ENCODE measurements around the gene PITX3.
A peak's percentile ranks its signal among the peaks of the same experiment; 100 is the strongest.

The PITX3 gene

DNA sequence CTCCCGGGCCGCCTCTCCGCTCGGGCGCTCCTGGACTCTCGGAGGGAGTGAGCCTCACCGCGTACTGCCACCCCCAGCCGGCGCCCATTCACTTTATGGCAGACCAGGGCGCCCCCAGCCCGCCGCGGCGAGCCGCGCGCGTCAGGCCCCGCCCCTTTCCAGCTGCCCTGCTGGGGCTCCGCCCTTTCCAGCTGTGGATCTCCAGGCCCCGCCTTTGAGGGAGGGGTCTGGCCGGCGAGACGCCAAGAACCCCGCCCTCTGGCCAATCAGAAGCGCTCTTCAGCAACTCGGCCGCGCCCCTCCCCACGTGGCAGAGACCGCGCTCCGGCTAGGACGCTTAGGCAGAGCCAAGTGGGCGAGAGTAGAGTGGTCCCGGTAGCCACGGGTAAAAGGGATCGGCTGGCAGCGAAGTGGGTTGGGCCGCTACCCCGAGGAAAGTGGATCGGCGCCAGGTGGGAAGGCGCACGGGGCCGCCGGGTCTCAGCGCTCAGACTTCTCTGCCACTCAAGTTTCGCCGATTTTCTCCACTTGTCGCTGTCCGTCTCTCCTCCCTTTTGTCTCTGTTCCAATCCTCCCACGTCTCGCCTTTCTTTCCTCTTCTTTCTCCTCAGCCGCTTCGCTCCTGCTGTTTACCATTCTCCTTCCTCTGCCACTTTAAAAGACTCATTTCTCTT is at the start of gene PITX3:
TSS of gene PITX3 (minus strand) at position 69 of the 674 bp plus-strand sequence. CDS start 9,432 bp downstream, outside the sequence.
- DNase-seq (ENCODE audit: low read depth): peak; percentile 81

DNA sequence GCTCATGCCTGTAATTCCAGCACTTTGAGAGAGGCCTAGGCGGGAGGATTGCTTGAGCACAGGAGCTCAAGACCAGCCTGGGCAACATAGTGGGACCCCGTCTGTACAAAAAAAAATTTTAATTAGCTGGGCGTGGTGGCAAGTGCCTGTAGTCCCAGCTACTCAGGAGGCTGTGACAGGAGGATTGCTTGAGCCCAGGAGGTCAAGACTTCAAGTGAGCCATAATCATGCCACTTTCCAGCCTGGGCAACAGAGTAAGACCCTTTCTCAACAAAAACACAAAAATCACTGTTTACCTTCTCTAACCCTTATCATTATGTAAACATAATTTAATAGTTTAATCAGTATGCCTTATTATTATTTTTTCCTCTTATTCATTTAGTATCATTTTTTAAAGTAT is 48.5 kb upstream of the PITX3 start:
- DNase-seq (ENCODE audit: low read depth): no peak

DNA sequence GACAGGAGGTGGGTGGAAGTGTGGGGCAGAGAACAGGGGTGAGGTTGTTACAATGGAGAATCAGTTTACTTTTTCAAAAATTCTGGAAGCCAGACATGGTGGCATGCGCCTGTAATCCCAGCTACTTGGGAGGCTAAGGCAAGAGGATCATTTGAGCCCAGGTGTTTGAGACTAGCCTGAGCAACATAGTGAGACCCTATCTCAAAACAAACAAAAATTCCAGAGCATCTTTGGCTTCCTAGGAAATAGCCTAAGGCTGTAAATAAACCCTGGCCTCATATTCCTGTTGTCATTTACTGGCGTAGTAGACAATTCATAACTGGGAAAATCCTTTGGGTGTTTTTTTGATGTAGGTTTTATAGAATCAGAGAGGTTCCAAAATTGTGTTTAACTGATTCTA is 48.0 kb upstream of the PITX3 start:
- DNase-seq (ENCODE audit: low read depth): no peak

DNA sequence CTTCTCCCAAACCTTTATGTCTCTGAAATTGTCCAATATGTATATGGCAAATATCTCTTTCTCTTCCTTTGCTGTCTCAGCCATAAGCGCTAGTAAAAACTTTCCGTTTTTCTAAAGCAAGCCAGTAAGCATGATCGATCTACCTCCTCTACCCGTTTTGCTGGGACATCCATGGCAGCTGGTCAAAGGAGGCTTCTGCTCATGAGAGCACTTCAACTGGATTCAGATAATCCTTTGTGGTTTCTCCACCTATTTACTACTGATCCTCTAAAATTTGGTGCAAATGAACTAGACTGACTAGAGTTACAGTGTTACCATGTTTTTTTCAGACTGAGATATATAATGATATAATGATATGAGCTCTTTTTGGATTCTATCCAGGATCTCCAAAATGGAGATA is 46.7 kb upstream of the PITX3 start:
- no peak for DNase-seq (ENCODE audit: low read depth)

DNA sequence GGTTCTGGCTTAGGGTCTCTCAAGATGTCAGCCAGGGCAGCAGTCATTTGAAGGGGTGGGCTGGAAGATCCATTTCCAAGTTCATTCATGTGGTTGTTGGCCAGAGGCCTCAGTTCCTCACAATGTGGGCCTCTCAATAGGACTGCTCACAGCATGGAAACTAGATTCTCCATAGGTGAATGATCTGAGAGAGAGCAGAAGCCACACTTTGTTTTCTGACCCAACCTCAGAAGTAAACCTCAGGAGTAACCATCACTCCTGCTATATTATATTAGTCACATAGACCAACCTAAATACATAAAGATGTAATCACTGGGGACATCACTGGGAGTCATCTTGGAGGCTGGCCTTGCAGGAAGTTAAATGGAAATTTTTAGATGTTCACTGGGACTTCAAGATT is 46.2 kb upstream of the PITX3 start:
- DNase-seq (ENCODE audit: low read depth): no peak

DNA sequence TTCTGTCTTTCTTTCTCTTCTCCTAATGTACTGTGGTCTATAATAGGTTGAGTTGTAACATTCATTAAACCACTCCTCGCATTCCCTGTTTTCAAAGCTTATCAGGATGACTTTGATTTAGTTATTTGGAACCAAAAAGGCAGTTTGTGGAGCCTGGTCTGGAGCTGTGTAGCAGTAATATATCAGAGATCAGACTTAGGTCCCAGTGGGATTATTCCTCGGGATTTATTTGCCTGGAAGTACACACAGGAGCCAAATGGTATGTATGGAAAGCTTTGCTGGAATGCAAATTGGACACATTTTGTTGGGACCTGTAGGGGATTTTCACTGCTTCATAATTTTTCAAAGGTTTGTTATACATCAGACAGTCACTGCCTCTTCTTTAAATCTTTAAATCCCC is 44.9 kb upstream of the PITX3 start:
- DNase-seq (ENCODE audit: low read depth): no peak

DNA sequence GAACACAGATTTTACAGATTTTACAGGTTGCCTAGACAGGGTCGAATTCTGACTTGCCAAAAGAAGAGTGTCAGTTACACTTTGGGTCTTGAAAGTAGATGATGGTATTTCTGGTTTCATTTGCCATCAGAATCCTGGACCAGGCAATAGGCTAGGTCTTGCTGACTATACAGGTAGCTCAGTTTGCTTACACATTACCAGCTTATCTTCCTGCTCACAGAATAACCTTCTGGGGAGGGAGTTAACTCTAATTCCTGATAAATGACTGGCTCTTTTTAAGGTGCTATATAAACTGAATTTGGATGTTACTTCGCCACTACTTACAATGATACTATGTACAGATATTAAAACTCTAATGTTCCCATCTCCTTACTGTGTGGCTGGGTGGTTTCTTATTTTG is 43.8 kb upstream of the PITX3 start:
- DNase-seq (ENCODE audit: low read depth): no peak

DNA sequence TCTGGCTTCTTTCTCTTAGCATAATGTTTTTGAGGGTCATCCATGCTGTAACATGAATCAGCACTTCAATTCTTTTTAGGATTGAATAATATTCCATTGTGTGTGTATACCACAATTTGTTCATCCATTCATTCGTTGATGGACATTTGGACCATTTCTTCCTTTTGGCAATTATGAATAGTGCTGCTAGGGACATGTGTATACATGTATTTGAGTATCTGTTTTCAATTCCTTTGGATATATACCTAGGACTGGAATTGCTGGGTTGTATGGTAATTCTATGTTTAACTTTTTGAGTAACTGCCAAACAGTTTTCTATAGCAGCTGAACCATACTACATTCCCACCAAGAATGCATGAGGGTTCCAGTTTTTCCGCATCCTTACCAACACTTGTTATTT is 43.2 kb upstream of the PITX3 start:
- no peak for DNase-seq (ENCODE audit: low read depth)

DNA sequence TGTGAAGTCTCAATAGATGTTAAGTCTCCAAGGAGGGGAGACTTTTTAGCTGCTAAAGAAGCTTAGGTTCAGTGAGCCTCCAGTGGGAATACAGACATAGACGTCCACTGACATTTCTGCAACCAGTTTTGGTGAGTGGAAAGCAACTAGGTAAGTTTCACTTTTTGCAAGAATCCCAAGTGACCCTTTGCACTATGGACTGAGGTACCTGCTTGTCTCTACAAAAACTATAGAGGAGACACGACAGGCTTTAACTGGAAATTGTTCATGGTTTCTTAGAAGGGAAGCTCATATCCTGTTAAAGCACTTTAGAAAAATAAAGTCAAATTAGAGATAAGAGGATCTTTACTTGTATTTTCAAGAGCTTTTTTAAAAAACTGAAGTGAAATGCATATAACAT is 42.6 kb upstream of the PITX3 start:
- DNase-seq (ENCODE audit: low read depth): no peak

DNA sequence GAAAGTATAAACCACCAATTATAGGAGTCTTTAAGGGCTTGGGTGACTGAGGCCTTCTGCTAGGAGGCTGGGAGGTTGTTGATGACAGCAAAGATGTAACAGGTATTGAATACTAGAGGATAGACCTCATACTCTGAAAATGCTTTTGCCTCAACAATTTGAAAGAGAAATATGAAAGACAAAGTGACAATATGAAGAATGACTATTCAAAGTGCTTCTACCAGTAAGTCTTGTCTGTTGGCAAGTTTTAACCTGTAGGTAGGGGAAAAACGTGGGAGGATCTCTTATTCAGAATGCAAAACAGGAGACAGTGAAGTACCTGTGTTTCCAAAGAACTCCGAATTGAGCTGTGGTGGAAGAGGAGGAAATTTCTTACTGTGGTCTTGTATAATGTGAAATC is 42.2 kb upstream of the PITX3 start:
- DNase-seq (ENCODE audit: low read depth): no peak

DNA sequence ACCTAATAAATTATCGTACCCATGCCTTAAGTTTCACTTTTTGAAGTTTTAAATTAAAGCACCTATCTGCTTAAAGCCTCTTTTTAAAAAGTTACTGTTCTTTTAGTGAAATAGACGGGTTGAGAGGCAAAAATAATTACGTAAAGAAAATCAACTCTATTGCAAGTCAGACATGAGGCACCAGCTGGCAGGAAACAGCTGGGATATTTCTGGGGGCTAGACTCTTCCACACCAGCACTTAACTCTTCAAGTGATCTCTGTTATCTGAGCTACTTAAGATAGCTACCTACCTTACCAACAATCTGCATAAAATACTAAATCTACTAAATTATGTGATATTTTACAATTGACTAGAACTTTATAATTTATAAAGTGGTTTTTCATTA is 39.8 kb upstream of the PITX3 start:
- no peak for DNase-seq (ENCODE audit: low read depth)

DNA sequence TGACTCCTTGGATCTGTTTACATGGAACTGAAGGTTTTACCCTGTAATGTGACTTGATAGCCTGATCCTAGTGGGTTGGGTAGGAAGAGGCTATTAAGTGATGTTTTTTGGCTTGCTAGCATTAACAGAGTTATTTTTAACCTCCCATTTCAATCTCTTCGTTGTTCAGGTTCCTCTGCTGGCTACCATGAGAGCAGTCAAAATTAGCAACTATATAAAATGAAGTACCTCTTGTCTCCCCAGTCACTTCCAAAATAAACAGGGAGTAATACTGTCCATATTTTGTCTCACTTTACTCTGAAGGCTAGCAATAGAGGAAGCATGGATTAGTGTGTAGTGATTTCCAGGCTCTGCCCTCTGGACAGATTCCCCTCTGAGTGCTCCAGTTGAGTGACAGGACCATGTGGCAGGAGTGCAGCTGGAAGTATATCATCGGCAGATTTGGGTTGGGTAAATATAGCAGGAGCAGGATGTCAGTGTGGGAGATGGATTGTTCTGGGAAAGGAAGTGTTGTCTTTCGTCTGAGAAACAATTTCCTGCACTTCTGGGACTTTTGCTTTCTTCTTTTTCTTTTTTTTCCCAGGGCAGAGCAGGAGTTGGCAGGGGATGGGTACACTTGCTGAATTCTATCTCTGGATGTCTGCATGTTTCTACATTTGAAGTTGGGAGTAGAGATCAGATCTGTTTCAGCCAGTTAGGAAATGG is 39.2 kb upstream of the PITX3 start:
- DNase-seq (ENCODE audit: low read depth): no peak

DNA sequence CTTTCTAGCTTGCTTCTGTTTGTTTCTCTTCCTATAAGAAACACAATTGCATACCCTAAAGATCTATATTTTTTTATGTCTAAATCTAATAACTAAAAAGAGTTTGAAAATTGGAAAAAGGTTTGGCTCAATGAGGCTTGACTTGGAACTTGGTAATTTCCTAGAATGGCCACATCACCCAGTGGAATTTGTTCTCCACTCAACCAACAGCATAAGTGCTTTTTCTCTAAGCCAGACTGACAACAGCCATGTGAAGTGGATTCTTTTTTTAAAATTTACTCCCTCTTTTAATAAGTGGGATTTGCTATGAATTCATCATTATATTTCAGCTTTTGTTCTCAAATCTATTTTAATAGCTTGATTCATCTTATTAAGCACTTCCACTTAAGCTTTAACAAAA is 37.8 kb upstream of the PITX3 start:
- no peak for DNase-seq (ENCODE audit: low read depth)

DNA sequence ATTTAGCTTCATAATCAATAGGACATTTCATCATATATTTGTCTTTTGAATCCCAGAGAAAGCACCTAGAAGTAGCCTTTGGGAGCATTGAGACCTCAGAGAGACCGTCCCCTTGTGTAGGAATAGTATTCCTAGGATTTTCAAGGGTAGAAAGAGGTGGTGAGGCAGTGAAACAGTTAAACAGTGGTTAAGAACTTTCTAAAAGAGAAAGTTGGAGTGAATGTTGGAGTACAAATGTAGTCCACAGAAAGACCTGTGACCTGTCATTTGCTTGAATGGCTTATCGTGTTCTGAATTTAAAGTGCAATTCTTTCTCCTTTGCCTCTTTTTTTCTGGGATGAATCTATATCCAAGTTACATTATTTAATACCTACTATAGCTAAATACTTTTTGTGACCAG is 34.0 kb upstream of the PITX3 start:
- DNase-seq (ENCODE audit: low read depth): no peak

DNA sequence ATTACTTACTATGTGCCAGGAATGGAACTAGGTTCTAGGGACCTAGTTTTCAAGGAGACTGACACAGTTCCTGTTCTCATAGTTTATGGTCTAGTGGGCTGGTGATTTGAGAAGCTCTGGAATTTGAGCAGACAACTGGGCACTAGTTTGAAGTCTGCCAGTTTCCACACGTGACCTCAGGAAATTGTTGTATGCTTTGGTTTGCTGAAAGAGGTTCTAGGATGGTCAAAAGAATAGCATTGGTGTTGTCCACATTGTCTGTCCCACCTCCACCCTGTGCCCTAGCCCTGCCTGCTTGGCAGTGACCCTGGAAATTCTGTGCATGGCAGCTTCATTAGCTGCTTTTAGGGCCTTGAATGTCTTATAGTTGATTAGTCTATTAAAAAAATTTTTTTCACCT is 32.8 kb upstream of the PITX3 start:
- no peak for DNase-seq (ENCODE audit: low read depth)

DNA sequence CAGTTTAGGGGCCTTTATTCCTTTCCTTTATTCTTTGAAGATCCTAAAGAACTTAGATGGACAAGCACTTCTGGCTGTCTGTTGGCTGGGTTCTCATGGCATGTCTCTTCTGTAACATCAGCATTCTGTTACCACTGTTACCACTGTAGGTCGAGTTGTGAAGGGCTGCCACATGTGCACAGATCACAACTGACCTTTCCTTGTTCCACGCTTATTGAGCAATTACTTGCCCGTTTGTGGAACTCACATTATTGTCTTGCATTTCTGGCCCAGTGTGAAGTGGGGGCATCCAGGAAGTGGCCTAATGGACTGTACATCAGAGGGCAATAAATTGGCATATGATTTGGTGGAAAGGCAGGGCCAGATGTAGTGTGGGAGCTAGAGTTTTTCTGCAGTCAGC is 27.7 kb upstream of the PITX3 start:
- DNase-seq (ENCODE audit: low read depth): no peak

DNA sequence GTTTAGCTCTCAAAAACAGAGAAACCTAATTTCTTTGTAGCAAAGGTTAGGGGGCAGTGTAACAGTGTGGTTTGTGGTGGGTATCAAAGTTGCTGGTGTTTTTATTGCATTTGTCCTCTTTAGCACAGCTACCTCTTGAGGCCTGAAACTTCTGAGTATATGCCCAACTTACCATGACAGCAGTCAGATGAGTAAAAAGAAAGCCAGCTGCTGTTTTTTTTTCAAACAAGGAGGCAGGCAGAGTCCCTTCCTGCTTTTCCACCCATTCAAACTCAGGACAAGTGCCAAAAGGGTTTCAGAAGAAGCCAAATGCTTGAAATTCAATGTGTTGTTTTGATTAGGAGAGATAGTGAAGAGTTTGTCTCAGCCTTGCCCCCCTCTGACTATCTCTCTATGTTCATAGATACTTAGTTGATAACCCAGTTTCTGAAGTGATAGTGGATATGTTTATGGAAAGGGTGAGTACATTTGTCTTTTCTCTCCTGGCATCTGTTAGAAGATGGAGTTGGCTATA is 27.1 kb upstream of the PITX3 start:
- DNase-seq (ENCODE audit: low read depth): no peak

DNA sequence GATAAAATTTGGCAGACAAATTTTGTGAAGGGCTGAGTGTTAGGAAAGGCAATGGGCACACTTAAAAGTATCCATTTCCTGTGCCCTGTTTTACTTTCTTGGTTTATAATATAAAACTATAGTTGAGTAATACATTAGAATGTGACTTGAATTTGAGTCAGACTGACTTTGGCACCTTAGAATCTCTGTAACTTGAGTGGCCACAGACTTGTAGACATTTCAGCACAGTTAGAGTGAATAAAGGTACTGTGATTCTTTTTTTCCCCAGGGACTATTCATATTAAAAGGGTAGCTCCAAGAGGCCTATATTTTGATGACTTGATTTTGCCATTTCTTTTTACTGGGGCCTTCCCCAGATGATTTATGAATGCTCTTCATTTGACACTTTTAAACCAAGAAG is 26.4 kb upstream of the PITX3 start:
- DNase-seq (ENCODE audit: low read depth): peak; percentile 53

DNA sequence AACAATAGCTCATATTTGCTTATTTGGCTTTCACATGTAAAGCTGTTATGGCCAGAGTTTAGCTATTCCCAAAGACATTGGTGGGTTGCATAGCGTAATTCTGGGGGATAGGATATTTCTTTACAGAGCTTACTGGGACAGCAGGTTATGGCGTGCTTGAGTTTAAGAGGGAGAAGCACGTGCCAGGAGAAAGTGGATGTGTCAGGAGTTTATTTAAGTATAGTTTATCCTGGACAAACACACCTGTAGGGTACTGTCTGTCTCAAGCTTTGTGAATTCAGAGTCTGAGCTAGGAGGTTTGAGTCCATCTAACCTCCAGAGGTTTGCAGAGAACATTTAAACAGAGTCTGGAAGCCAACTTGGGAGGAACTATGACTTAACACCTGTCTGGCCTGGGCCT is 25.4 kb upstream of the PITX3 start:
- DNase-seq (ENCODE audit: low read depth): no peak

DNA sequence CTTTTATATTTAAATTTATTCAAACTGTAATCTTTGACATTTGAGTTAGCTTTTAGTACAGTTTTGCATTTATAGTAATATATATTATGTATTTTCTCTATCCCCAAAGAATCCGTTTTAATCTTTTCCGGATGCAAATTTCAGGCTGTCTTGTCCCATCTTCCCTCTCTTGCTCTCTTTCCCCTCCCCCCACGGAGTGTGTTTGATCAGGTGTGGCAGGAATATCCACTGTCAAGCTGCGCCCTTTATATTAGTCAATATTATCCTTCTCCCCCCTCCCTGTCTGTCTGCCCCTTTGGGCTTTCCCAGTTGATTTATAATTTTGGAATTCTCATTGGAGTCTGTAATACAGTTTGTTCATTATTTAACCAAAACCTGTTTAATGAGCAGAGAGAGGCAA is 23.1 kb upstream of the PITX3 start:
- no peak for DNase-seq (ENCODE audit: low read depth)

DNA sequence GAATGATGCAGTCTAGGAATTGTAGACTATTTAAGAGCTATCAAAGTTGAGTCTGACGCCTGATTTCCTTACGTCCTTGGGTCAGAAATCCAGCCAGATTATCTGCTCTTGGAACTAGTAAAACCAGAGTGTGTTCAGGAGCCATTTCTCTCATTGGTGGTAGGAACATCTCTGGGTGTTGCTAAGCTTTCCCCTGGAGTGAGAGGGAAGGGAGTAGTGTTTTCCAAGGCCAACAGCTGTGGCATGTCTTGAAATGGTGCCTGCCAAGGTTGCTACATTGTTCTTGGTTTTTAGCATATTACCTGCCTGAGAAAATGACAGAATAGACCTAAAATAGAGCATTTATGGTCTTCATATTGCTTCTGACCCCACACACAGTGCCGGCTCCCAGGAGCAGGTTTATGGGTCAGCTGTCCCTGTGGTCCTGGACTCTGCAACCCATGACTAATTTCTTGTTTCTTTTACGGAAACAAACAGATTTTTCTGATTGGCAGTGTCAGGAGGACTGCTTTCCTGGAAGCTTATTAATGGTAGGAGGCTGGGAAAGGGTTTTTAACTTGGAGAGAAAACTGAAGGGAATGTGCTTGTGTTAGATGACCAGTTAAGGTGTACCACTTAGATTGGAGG is 21.5 kb upstream of the PITX3 start:
- no peak for DNase-seq (ENCODE audit: low read depth)

DNA sequence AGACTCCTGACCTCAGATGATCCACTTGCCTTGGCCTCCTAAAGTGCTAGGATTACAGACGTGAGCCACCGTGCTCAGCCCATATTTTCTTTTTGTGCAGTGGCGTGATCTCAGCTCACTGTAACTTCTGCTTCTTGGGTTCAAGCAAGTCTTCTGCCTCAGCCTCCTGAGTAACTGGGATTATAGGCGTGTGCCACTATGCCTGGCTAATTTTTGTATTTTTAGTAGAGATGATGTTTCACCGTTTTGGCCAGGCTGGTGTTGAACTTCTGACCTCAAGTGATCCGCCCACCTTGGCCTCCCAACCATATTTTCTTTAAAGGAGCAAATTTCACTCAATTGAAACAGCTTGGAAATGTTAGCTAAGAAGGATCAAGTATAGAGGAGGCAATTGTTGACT is 20.5 kb upstream of the PITX3 start:
- DNase-seq (ENCODE audit: low read depth): no peak

DNA sequence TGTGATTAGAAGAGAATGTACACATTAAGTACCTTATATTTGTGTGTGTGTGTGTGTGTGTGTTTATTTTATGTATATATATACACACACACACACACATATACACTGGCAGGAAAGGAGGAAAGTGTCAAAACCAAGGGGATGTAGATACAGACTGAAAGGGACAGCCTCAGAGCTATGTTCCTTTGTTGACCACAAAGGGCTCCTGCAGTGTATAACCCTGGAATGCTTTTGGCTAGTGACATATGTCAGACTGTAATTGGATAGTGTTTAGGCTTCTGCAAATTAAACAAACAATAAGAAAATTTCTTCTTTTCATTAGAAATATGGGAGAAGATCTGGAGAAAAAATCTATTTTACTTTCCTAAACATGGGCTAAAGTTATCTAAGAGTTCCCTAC is 19.9 kb upstream of the PITX3 start:
- no peak for DNase-seq (ENCODE audit: low read depth)

DNA sequence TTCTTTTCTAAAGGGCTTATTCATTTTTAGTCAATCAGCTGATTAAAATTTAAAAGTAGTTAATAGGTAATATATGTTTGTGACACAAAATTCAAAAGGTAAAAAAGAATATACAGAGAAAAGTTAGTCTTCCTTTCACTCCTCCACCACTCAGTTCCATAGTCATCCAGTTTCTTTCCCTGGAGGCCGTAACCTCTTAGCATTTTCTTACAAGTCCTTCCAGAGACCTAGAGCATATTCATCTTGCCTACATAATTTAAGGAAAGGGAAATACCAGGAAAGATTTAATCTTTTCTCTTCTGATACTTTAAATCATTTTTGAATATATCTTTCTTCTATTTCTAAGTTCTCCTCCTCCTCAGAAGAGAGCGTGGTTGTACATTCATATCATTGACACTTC is 14.1 kb upstream of the PITX3 start:
- DNase-seq (ENCODE audit: low read depth): no peak

All from stromal cell of bone marrow (primary cell).